GM20431 (cell line): Measurements from ENCODE around the gene C1S.
"Not testable (repeated sequence)": the region's sequence is repeated elsewhere in the genome, so short reads cannot be mapped to it uniquely, and the experiment has no call there.

Experiments used
- in situ Hi-C: fragments of 300-500 bp; cut with MseI, MboI; formaldehyde crosslinking; loops from one replicate; pipeline ENCODE4 v1.15.0; 2020; ENCODE audit warnings: low sequenced_read_pairs; ENCODE audit not compliant: unreplicated experiment

C1S gene

GRCh38 chr12:7060353-7060954 lies at the start of gene C1S:
C1S (plus strand) TSS chr12:7060718; CDS start chr12:7061913, 1,195 bp downstream.
- in situ Hi-C loops: no loop called here

- in situ Hi-C loops: not testable (repeated sequence)
Measured at GRCh38 chr12:7011398-7011797, 49.1 kb upstream of the C1S start.

GRCh38 chr12:7012024-7012607 lies 48.4 kb upstream of the C1S start:
- in situ Hi-C loops: no loop called here

- in situ Hi-C loops: no loop called here
Measured at GRCh38 chr12:7013101-7013500, 47.4 kb upstream of the C1S start.

GRCh38 chr12:7015555-7016370 lies 44.8 kb upstream of the C1S start:
- in situ Hi-C loops: no loop called here

- in situ Hi-C loops: no loop called here
Measured at GRCh38 chr12:7016958-7017571, 43.5 kb upstream of the C1S start.

GRCh38 chr12:7017870-7018349 lies 42.6 kb upstream of the C1S start:
- in situ Hi-C loops: no loop called here

- in situ Hi-C loops: no loop called here
Measured at GRCh38 chr12:7018350-7019042, 42.0 kb upstream of the C1S start, which contains the start of gene LPCAT3. LPCAT3 (minus strand) TSS chr12:7018476; CDS start chr12:7018424, 52 bp downstream.

- in situ Hi-C loops: no loop called here
Measured at GRCh38 chr12:7019043-7019569, 41.4 kb upstream of the C1S start.

- in situ Hi-C loops: no loop called here
Measured at GRCh38 chr12:7021956-7022355, 38.6 kb upstream of the C1S start.

- in situ Hi-C loops: no loop called here
Measured at GRCh38 chr12:7023114-7023513, 37.4 kb upstream of the C1S start.

GRCh38 chr12:7026854-7027253 lies 33.7 kb upstream of the C1S start:
- in situ Hi-C loops: no loop called here

- in situ Hi-C loops: no loop called here
Measured at GRCh38 chr12:7031306-7031705, 29.2 kb upstream of the C1S start.

- in situ Hi-C loops: no loop called here
Measured at GRCh38 chr12:7032990-7033389, 27.5 kb upstream of the C1S start.

GRCh38 chr12:7034464-7034863 lies 26.1 kb upstream of the C1S start:
- in situ Hi-C loops: no loop called here

- in situ Hi-C loops: no loop called here
Measured at GRCh38 chr12:7035463-7035862, 25.1 kb upstream of the C1S start.

GRCh38 chr12:7037411-7037810 lies 23.1 kb upstream of the C1S start:
- in situ Hi-C loops: not testable (repeated sequence)

- in situ Hi-C loops: no loop called here
Measured at GRCh38 chr12:7038591-7038990, 21.9 kb upstream of the C1S start.

- in situ Hi-C loops: no loop called here
Measured at GRCh38 chr12:7039403-7039802, 21.1 kb upstream of the C1S start.

GRCh38 chr12:7042842-7043241 lies 17.7 kb upstream of the C1S start:
- in situ Hi-C loops: no loop called here
